Measurements from ENCODE around the gene ZNRF1.

GRCh38 chr16:74995986-74996385 lies 2.8 kb upstream of the ZNRF1 start:
- TF ChIP-seq CTCF (IDR thresholded peaks at IDR 0.05) (no peak), POLR2A (IDR thresholded peaks at IDR 0.05) (no peak)

All from lower leg skin (tissue), 3 donors.